ENCODE measurements around the gene SSTR3. TPM values are rescaled to one million over a fixed set of nuclear protein-coding genes. Genes with fewer than 3 reads are reported as not detected.
A peak's percentile ranks its signal among the peaks of the same experiment; 100 is the strongest.

Gene SSTR3
- total and polyA plus RNA-seq, 2 of the 4 experiments (the other 2 are of a cell fraction): under 0.01 to 0.07 TPM

GRCh38 chr22:37186997-37187522 lies 25.2 kb downstream of the SSTR3 start:
- dilution Hi-C loops (cut with HindIII; ENCODE audit: low sequenced_read_pairs, unreplicated experiment) (no loop called here), in situ Hi-C loops (cut with MboI; ENCODE audit: low sequenced_read_pairs) (no loop called here), intact Hi-C loops (cut with micrococcal nuclease) (no loop called here)
- H3K4me3 ChIP-seq (ENCODE audit: insufficient read depth, low read depth, low read length): peak overlapping the region; percentile 41; the same call in 1 of the 2 replicates
- no peaks in the 10 kb centered on the region for H3K27me3 ChIP-seq (ENCODE audit: control insufficient read depth, insufficient read depth, low read length)
- H3K9me3 ChIP-seq (ENCODE audit: control insufficient read depth, insufficient read depth, low read length): no peaks in the 10 kb centered on the region
- H3K56ac ChIP-seq (ENCODE audit: extremely low read depth, insufficient read depth, low read length): no peak overlapping the region; the same call in 1 of the 2 replicates
- peaks cover 8% of the 10 kb centered on the region for H3K9me1 ChIP-seq (ENCODE audit: insufficient read depth, low read length)
- H2BK15ac ChIP-seq (ENCODE audit: low read depth, low read length): 0 out of 3 replicates have a peak overlapping the region, but pooled peaks have one; percentile 79
- peak overlapping the region; percentile 93 for H3K4me2 ChIP-seq (ENCODE audit: low read depth, low read length)
- H2AFZ ChIP-seq (replicated peaks; ENCODE audit: low read length, poor library complexity): no peak overlapping the region
- peak overlapping the region; percentile 30; the same call in 1 of the 2 replicates for H2BK20ac ChIP-seq (ENCODE audit: low read depth, low read length)
- peaks cover 18% of the 10 kb centered on the region for H3K4me1 ChIP-seq (ENCODE audit: control insufficient read depth, insufficient read depth, low read length)
- H3K27ac ChIP-seq (ENCODE audit: insufficient read depth, low read length): peak overlapping the region; percentile 95
- peak overlapping the region; percentile 93 for H3K23ac ChIP-seq (ENCODE audit: low read depth, low read length)
- BruUV-seq (replicated peaks): no TSS peak
- peak; percentile 9 for DNase-seq
- peaks cover 6% of the 10 kb centered on the region; the same call in 1 of the 2 replicates for H3K36me3 ChIP-seq (ENCODE audit: control insufficient read depth, insufficient read depth, low read length)
- 40% methylated on average over 1 of the region's 4 CpGs; no CpG with 5 or more reads in 1 of the 2 experiments for WGBS, 2 experiments (ENCODE audit: extremely low coverage in 2 of 2, insufficient read length in 1 of 2)
- peak overlapping the region; percentile 97; the same call in 1 of the 2 replicates for H4K5ac ChIP-seq (ENCODE audit: low read depth, low read length)
- H2AK9ac ChIP-seq (replicated peaks; ENCODE audit: low read depth, low read length, poor library complexity): peak overlapping the region; percentile 73
- H4K8ac ChIP-seq (ENCODE audit: low read depth in 2 of 2, low read length in 2 of 2): peak overlapping the region; percentile 90 to 98
- peak overlapping the region; percentile 90; the same call in 1 of the 2 replicates for H3K4ac ChIP-seq (ENCODE audit: low read depth, low read length)
- peak overlapping the region; percentile 85 for H2BK5ac ChIP-seq (ENCODE audit: low read depth, low read length, poor library complexity, severe bottlenecking)
- peak overlapping the region; percentile 83 for H3K14ac ChIP-seq (replicated peaks; ENCODE audit: low read depth, low read length)
- peak overlapping the region; percentile 61 for H4K91ac ChIP-seq (ENCODE audit: insufficient read depth, low read depth, low read length)
- peaks cover 0 to 21% of the 10 kb centered on the region in 2 experiments; a peak in 3 of 4 replicates for H3K79me1 ChIP-seq (ENCODE audit: low read depth in 1 of 2, low read length in 2 of 2)
- H3K9ac ChIP-seq (ENCODE audit: low read depth, low read length): peak overlapping the region; percentile 93
- TF ChIP-seq, protein P1, sequence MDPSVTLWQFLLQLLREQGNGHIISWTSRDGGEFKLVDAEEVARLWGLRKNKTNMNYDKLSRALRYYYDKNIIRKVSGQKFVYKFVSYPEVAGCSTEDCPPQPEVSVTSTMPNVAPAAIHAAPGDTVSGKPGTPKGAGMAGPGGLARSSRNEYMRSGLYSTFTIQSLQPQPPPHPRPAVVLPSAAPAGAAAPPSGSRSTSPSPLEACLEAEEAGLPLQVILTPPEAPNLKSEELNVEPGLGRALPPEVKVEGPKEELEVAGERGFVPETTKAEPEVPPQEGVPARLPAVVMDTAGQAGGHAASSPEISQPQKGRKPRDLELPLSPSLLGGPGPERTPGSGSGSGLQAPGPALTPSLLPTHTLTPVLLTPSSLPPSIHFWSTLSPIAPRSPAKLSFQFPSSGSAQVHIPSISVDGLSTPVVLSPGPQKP (IDR thresholded peaks at IDR 0.05; ENCODE audit: borderline replicate concordance, low read depth, low read length): no peak
- TF ChIP-seq CHD1 (IDR thresholded peaks at IDR 0.05; ENCODE audit: low read depth, low read length): no peak
- no peak for TF ChIP-seq CTCF (conservative IDR thresholded peaks at IDR 0.05; ENCODE audit: low read depth, low read length)
- TF ChIP-seq MAZ (IDR thresholded peaks at IDR 0.05; ENCODE audit: borderline replicate concordance, low read depth, low read length): no peak
- no peak for TF ChIP-seq CEBPB (IDR thresholded peaks at IDR 0.05; ENCODE audit: low read depth, low read length)
- no peak for TF ChIP-seq FOS (IDR thresholded peaks at IDR 0.05; ENCODE audit: low read depth, low read length)
- TF ChIP-seq RFX5 (IDR thresholded peaks at IDR 0.05; ENCODE audit: low read depth, low read length): no peak
- no peak for TF ChIP-seq BHLHE40 (IDR thresholded peaks at IDR 0.05; ENCODE audit: low read depth, low read length)
- TF ChIP-seq SMC3 (IDR thresholded peaks at IDR 0.05; ENCODE audit: low read depth, low read length): no peak
- H4K20me1 ChIP-seq (ENCODE audit: insufficient read depth, low read length): no peaks in the 10 kb centered on the region
- H2BK120ac ChIP-seq (ENCODE audit: low read depth, low read length): peak overlapping the region; percentile 80; the same call in 1 of the 2 replicates
- H2AK5ac ChIP-seq (ENCODE audit: low read depth, low read length): peak overlapping the region; percentile 77
- no peak for ATAC-seq (ENCODE audit: low read depth)
- CTCF ChIA-PET: no interaction called here
- POLR2A ChIA-PET (ENCODE audit: unreplicated experiment): no interaction called here
- H3K18ac ChIP-seq (ENCODE audit: low read depth, low read length): peak overlapping the region; percentile 84; the same call in 1 of the 2 replicates
